Measurements from ENCODE around the gene MAN1A2.

The MAN1A2 gene

GRCh38 chr1:117541003-117541402 is 173.8 kb downstream of the MAN1A2 start:
- no peak overlapping the region for H3K9ac ChIP-seq (ENCODE audit: low read length)
- H3K27me3 ChIP-seq (replicated peaks; ENCODE audit: insufficient read depth, low read length): no peaks in the 10 kb centered on the region
- no peak overlapping the region for H2AFZ ChIP-seq (ENCODE audit: low read length)
- no peaks in the 10 kb centered on the region for H4K20me1 ChIP-seq (ENCODE audit: insufficient read depth, low read length)
- H3K4me3 ChIP-seq (ENCODE audit: low read length): no peak overlapping the region
- peaks cover 6% of the 10 kb centered on the region; the same call in 1 of the 2 replicates for H3K4me1 ChIP-seq (ENCODE audit: low read length)
- no peak for DNase-seq
- no peaks in the 10 kb centered on the region for H3K9me2 ChIP-seq (replicated peaks; ENCODE audit: insufficient read depth, low read length)
- H3K4me2 ChIP-seq (ENCODE audit: low read depth, low read length): no peak overlapping the region
- H3K36me3 ChIP-seq (replicated peaks; ENCODE audit: insufficient read depth, low read length): no peaks in the 10 kb centered on the region
- no peak overlapping the region for H3K27ac ChIP-seq (ENCODE audit: low read length)
- peaks cover 4% of the 10 kb centered on the region; the same call in 1 of the 2 replicates for H3F3A ChIP-seq (ENCODE audit: insufficient read depth, low read length)
- H3K9me3 ChIP-seq (replicated peaks; ENCODE audit: insufficient read depth, low read length): no peaks in the 10 kb centered on the region
- TF ChIP-seq CTCF (IDR thresholded peaks at IDR 0.05; ENCODE audit: low read length): no peak
- TF ChIP-seq EZH2 (optimal IDR thresholded peaks at IDR 0.05; ENCODE audit: low read depth, low read length): no peak
- no peak for TF ChIP-seq EZH2phosphoT487 (IDR thresholded peaks at IDR 0.05; ENCODE audit: low read length)
- H3K79me2 ChIP-seq (ENCODE audit: low read length): peaks cover 17% of the 10 kb centered on the region

- Histone ChIP-seq H3K79me2 (ENCODE audit: low read length) (peaks cover 11% of the 10 kb centered on the region), H3K9ac (ENCODE audit: low read length) (no peak overlapping the region), H3K9me2 (replicated peaks; ENCODE audit: insufficient read depth, low read length) (no peaks in the 10 kb centered on the region), H3K4me2 (ENCODE audit: low read depth, low read length) (no peak overlapping the region), H3K27ac (ENCODE audit: low read length) (no peak overlapping the region), H4K20me1 (ENCODE audit: insufficient read depth, low read length) (no peaks in the 10 kb centered on the region), H3K36me3 (replicated peaks; ENCODE audit: insufficient read depth, low read length) (no peaks in the 10 kb centered on the region), H3K4me3 (ENCODE audit: low read length) (no peak overlapping the region), H3K4me1 (ENCODE audit: low read length) (peaks cover 6% of the 10 kb centered on the region; the same call in 1 of the 2 replicates), H3F3A (ENCODE audit: insufficient read depth, low read length) (peaks cover 4% of the 10 kb centered on the region; the same call in 1 of the 2 replicates), H3K9me3 (replicated peaks; ENCODE audit: insufficient read depth, low read length) (no peaks in the 10 kb centered on the region), H3K27me3 (replicated peaks; ENCODE audit: insufficient read depth, low read length) (no peaks in the 10 kb centered on the region), H2AFZ (ENCODE audit: low read length) (no peak overlapping the region)
- DNase-seq: no peak
- TF ChIP-seq EZH2phosphoT487 (IDR thresholded peaks at IDR 0.05; ENCODE audit: low read length): no peak
- no peak for TF ChIP-seq CTCF (IDR thresholded peaks at IDR 0.05; ENCODE audit: low read length)
- TF ChIP-seq EZH2 (optimal IDR thresholded peaks at IDR 0.05; ENCODE audit: low read depth, low read length): no peak
Measured at GRCh38 chr1:117541585-117541984, 174.3 kb downstream of the MAN1A2 start.

- Histone ChIP-seq H4K20me1 (ENCODE audit: insufficient read depth, low read length) (no peaks in the 10 kb centered on the region), H3K4me1 (ENCODE audit: low read length) (no peaks in the 10 kb centered on the region), H3K4me3 (ENCODE audit: low read length) (no peak overlapping the region), H2AFZ (ENCODE audit: low read length) (no peak overlapping the region), H3K4me2 (ENCODE audit: low read depth, low read length) (no peak overlapping the region), H3K27me3 (replicated peaks; ENCODE audit: insufficient read depth, low read length) (no peaks in the 10 kb centered on the region), H3F3A (ENCODE audit: insufficient read depth, low read length) (no peaks in the 10 kb centered on the region), H3K9me2 (replicated peaks; ENCODE audit: insufficient read depth, low read length) (no peaks in the 10 kb centered on the region), H3K27ac (ENCODE audit: low read length) (no peak overlapping the region), H3K79me2 (ENCODE audit: low read length) (no peaks in the 10 kb centered on the region), H3K9me3 (replicated peaks; ENCODE audit: insufficient read depth, low read length) (no peaks in the 10 kb centered on the region), H3K9ac (ENCODE audit: low read length) (no peak overlapping the region), H3K36me3 (replicated peaks; ENCODE audit: insufficient read depth, low read length) (no peaks in the 10 kb centered on the region)
- no peak for TF ChIP-seq CTCF (IDR thresholded peaks at IDR 0.05; ENCODE audit: low read length)
- TF ChIP-seq EZH2phosphoT487 (IDR thresholded peaks at IDR 0.05; ENCODE audit: low read length): no peak
- TF ChIP-seq EZH2 (optimal IDR thresholded peaks at IDR 0.05; ENCODE audit: low read depth, low read length): no peak
- DNase-seq: no peak
Measured at GRCh38 chr1:117544509-117545109, 177.4 kb downstream of the MAN1A2 start.

Measured in MM.1S (cell line).